Suprapubic skin (tissue), 4 donors: ENCODE results near the gene ARHGAP31. TPM values are rescaled to one million over a fixed set of nuclear protein-coding genes. Genes with fewer than 3 reads are reported as not detected.
A peak's percentile ranks its signal among the peaks of the same experiment; 100 is the strongest.

Experiments
- DNase-seq, 2 donors: peaks; one replicate each; pipeline ENCODE4 v3.0.0-alpha.2; 2019; ENCODE audit warnings: low spot score in 2 of 2
- H3K27ac ChIP-seq: fragments of 200-600 bp; sonication (generic); one replicate; pipeline ENCODE4 v1.5.1; 2019
- H3K27me3 ChIP-seq: fragments of 200-600 bp; sonication (generic); one replicate; pipeline ENCODE4 v1.5.1; 2019
- H3K36me3 ChIP-seq: fragments of 200-600 bp; sonication (generic); one replicate; pipeline ENCODE4 v1.5.1; 2019
- H3K4me1 ChIP-seq: fragments of 200-600 bp; sonication (generic); one replicate; pipeline ENCODE4 v1.5.1; 2019
- H3K4me3 ChIP-seq: fragments of 200-600 bp; sonication (generic); one replicate; pipeline ENCODE4 v1.5.1; 2019; ENCODE audit warnings: mild to moderate bottlenecking
- H3K9me3 ChIP-seq: fragments of 200-600 bp; sonication (generic); one replicate; pipeline ENCODE4 v1.5.1; 2019
- EP300 ChIP-seq: sonication (generic); formaldehyde crosslinking; IDR thresholded peaks from one replicate; pipeline ENCODE4 v1.6.1; 2017; ENCODE audit warnings: antibody characterized with exemption
- POLR2A ChIP-seq, 2 donors: fragments of 450-650 bp; IDR thresholded peaks; one replicate each; pipeline ENCODE4 v1.6.1; 2017; ENCODE audit warnings: antibody characterized with exemption in 2 of 2, mild to moderate bottlenecking in 2 of 2, moderate library complexity in 2 of 2
- POLR2AphosphoS5 ChIP-seq, 3 donors: sonication (generic); formaldehyde crosslinking; IDR thresholded peaks; one replicate each; pipeline ENCODE4 v1.6.1; 2017; ENCODE audit warnings: antibody characterized with exemption in 3 of 3
- WGBS: methylation state at CpG from one replicate; pipeline ENCODE4 v1.1.5; 2018; 5-methylcytosine and 5-hydroxymethylcytosine counted together
- total RNA-seq, 4 donors: library from RNA; depleted of rRNA; stranded (reverse); fragments of >200 nt; gene quantifications; one replicate each; pipeline ENCODE4 v1.1.0, GENCODE V29; 2016
- TF ChIP-seq, protein P1 (sequence below), 2 donors: fragments of 200-600 bp in 1 of 2; fragments of 450-650 bp in 1 of 2; sonication (generic) in 1 of 2; IDR thresholded peaks; one replicate each; pipeline ENCODE4 v1.5.1; 2016 to 2019; ENCODE audit warnings: antibody characterized with exemption in 2 of 2, mild to moderate bottlenecking in 1 of 2, moderate library complexity in 1 of 2

The ARHGAP31 gene
- 10 to 100 TPM; 15.8 to 26.6 (median 21.7) TPM for total RNA-seq

DNA sequence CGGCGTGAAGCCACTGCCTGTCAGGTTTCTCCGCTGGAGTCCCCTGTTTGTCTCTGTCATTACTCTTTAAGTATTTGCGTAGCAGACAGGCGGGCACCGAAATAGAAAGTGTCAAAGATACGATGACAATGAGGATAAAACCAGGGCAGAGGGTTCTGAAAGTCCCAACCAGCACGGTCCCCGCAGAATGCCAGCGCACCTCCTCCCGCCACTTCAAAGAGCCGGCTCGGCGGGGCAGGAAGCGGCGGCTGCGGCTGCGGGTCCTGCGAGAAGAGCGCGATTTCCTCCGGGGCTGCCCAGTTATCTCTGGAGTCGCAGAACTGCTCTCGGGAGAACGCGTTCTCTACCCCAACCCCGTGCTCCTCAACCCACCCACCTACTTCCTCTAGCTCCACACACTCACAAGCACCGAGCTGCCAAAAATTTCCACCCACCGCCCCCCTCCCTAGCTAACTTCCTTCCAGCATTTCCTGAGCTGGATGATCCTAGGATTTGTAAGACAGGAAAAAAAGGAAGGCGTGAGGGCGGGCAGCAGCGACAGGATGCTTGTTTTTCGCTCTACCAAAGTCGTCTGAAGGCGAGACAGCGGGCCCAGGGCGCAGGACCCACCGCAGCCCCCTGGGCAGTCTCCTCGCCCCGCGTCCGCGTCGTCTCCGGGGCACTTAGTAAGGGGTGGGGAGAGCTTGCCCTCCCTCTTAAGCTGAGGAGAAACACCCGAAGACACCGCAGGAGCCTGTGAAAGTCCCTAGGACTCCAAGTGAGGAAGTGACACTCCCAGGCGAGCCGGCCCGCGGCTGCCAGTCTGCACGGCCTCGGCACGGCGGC, at the start of gene ARHGAP31:
Gene ARHGAP31 (plus strand): TSS at position 513 of the 825 bp plus-strand sequence. CDS start 522 bp downstream, outside the sequence.
- DNase-seq, result peak; percentile 84 to 86
- peak in 1 of 2 donors; percentile 41 for TF ChIP-seq POLR2A (IDR thresholded peaks at IDR 0.05)
- no peak for TF ChIP-seq EP300
- TF ChIP-seq POLR2AphosphoS5 (IDR thresholded peaks at IDR 0.05), result no peak
- TF ChIP-seq, protein P1, sequence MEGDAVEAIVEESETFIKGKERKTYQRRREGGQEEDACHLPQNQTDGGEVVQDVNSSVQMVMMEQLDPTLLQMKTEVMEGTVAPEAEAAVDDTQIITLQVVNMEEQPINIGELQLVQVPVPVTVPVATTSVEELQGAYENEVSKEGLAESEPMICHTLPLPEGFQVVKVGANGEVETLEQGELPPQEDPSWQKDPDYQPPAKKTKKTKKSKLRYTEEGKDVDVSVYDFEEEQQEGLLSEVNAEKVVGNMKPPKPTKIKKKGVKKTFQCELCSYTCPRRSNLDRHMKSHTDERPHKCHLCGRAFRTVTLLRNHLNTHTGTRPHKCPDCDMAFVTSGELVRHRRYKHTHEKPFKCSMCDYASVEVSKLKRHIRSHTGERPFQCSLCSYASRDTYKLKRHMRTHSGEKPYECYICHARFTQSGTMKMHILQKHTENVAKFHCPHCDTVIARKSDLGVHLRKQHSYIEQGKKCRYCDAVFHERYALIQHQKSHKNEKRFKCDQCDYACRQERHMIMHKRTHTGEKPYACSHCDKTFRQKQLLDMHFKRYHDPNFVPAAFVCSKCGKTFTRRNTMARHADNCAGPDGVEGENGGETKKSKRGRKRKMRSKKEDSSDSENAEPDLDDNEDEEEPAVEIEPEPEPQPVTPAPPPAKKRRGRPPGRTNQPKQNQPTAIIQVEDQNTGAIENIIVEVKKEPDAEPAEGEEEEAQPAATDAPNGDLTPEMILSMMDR (IDR thresholded peaks at IDR 0.05), result no peak
- H3K4me1 ChIP-seq, result peaks cover 33% of the 10 kb centered on the region

GRCh38 chr3:119245778-119246177, 48.4 kb upstream of the ARHGAP31 start:
- peaks cover 14% of the 10 kb centered on the region for H3K4me1 ChIP-seq
- TF ChIP-seq EP300 (no peak), POLR2A (IDR thresholded peaks at IDR 0.05) (no peak), POLR2AphosphoS5 (IDR thresholded peaks at IDR 0.05) (no peak)
- TF ChIP-seq, protein P1 (IDR thresholded peaks at IDR 0.05), result no peak
- no peak overlapping the region for H3K27ac ChIP-seq
- no peaks in the 10 kb centered on the region for H3K27me3 ChIP-seq
- H3K4me3 ChIP-seq, result no peak overlapping the region
- peaks cover 7% of the 10 kb centered on the region for H3K9me3 ChIP-seq
- WGBS, result 61% methylated on average over 2 of the region's 2 CpGs
- DNase-seq, result no peak
- H3K36me3 ChIP-seq, result no peaks in the 10 kb centered on the region

More for the DNA sequence above, at the start of gene ARHGAP31:
- Histone ChIP-seq H3K9me3 (no peaks in the 10 kb centered on the region), H3K27ac (peak within 1 kb of the TSS; percentile 93), H3K4me3 (peak within 1 kb of the TSS; percentile 75), H3K27me3 (no peaks in the 10 kb centered on the region), H3K36me3 (no peaks in the 10 kb centered on the region)
- 0% methylated on average over 46 of the region's 55 CpGs for WGBS

DNA sequence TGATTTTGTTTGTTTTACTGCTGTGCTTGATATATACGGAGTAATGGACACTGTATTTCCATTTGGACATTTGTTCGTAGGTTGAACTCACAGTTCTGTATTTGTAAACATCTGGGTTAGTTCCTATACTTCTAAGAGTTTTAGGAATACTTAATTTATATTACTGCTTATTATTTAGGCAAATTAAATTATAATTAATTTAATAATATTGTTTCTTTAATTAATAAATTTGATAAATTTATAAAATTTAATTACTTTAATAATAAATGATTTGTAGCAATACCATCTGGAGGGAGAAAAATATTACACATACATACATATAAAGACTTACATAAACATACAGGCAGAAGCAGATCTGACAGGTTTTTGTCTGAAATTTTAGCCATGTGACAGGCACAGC, 39.0 kb upstream of the ARHGAP31 start:
- Histone ChIP-seq H3K9me3 (no peaks in the 10 kb centered on the region), H3K27ac (no peak overlapping the region), H3K4me3 (no peak overlapping the region), H3K4me1 (peaks cover 31% of the 10 kb centered on the region), H3K36me3 (no peaks in the 10 kb centered on the region), H3K27me3 (no peaks in the 10 kb centered on the region)
- DNase-seq, result no peak
- TF ChIP-seq EP300, result no peak
- TF ChIP-seq, protein P1 (IDR thresholded peaks at IDR 0.05), result no peak
- TF ChIP-seq POLR2AphosphoS5 (IDR thresholded peaks at IDR 0.05), result no peak
- no peak for TF ChIP-seq POLR2A (IDR thresholded peaks at IDR 0.05)
- WGBS, result 96% methylated on average over 2 of the region's 2 CpGs

GRCh38 chr3:119257111-119257510, 37.1 kb upstream of the ARHGAP31 start:
- H3K4me1 ChIP-seq, result peaks cover 32% of the 10 kb centered on the region
- no peak for DNase-seq
- WGBS, result 48% methylated on average over 2 of the region's 2 CpGs

More at GRCh38 chr3:119257111-119257510, 37.1 kb upstream of the ARHGAP31 start:
- Histone ChIP-seq H3K27me3 (no peaks in the 10 kb centered on the region), H3K36me3 (no peaks in the 10 kb centered on the region), H3K4me3 (no peak overlapping the region), H3K9me3 (no peaks in the 10 kb centered on the region), H3K27ac (peak overlapping the region; percentile 71)
- TF ChIP-seq EP300 (no peak), POLR2AphosphoS5 (IDR thresholded peaks at IDR 0.05) (no peak), POLR2A (IDR thresholded peaks at IDR 0.05) (no peak)
- TF ChIP-seq, protein P1 (IDR thresholded peaks at IDR 0.05), result no peak
